Mononuclear cell (primary cell): Measurements from ENCODE around the gene STAC3. TPM values are rescaled to one million over a fixed set of nuclear protein-coding genes. Genes with fewer than 3 reads are reported as not detected.

Experiments
- H3K27me3 ChIP-seq: 2 replicates; pipeline ENCODE4 v1.6.0; 2011; ENCODE audit warnings: low read length, control low read depth; ENCODE audit not compliant: insufficient read depth
- H3K4me1 ChIP-seq: 2 replicates; pipeline ENCODE4 v1.5.1; 2011; ENCODE audit warnings: mild to moderate bottlenecking, low read length, control low read depth; ENCODE audit not compliant: insufficient read depth
- H3K4me3 ChIP-seq: 2 replicates; pipeline ENCODE4 v1.5.1; 2011; ENCODE audit warnings: mild to moderate bottlenecking, low read length, moderate library complexity
- H3K9me3 ChIP-seq: 2 replicates; pipeline ENCODE4 v1.5.1; 2011; ENCODE audit warnings: low read depth, mild to moderate bottlenecking, control low read depth, low read length
- total RNA-seq: library from RNA; depleted of rRNA; stranded (reverse); fragments of >200 nt; gene quantifications from one replicate; pipeline ENCODE4 v1.2.3, GENCODE V29; 2012

The STAC3 gene
- total RNA-seq, 1 donor, result 3.1 TPM

GRCh38 chr12:57241402-57242310, 9.3 kb downstream of the STAC3 start:
- Histone ChIP-seq H3K4me1 (peaks cover 74% of the 10 kb centered on the region), H3K4me3 (no peak overlapping the region), H3K27me3 (peaks cover 58% of the 10 kb centered on the region), H3K9me3 (no peaks in the 10 kb centered on the region)

- H3K9me3 ChIP-seq, result no peaks in the 10 kb centered on the region
- peaks cover 81% of the 10 kb centered on the region for H3K4me1 ChIP-seq
- H3K4me3 ChIP-seq, result no peak overlapping the region
- peaks cover 65% of the 10 kb centered on the region for H3K27me3 ChIP-seq
Measured at GRCh38 chr12:57240926-57241401, 10.0 kb downstream of the STAC3 start.

GRCh38 chr12:57240066-57240921, 10.7 kb downstream of the STAC3 start:
- Histone ChIP-seq H3K9me3 (no peaks in the 10 kb centered on the region), H3K4me1 (peaks cover 87% of the 10 kb centered on the region), H3K27me3 (peaks cover 71% of the 10 kb centered on the region), H3K4me3 (peak overlapping the region; percentile 42)

GRCh38 chr12:57239587-57240065, 11.4 kb downstream of the STAC3 start:
- H3K27me3 ChIP-seq, result peaks cover 71% of the 10 kb centered on the region
- peaks cover 92% of the 10 kb centered on the region for H3K4me1 ChIP-seq
- H3K4me3 ChIP-seq, result peak overlapping the region; percentile 42
- H3K9me3 ChIP-seq, result no peaks in the 10 kb centered on the region

- H3K9me3 ChIP-seq, result no peaks in the 10 kb centered on the region
- H3K4me1 ChIP-seq, result peaks cover 95% of the 10 kb centered on the region
- peaks cover 71% of the 10 kb centered on the region for H3K27me3 ChIP-seq
- peak overlapping the region; percentile 15 for H3K4me3 ChIP-seq
Measured at GRCh38 chr12:57238854-57239554, 12.0 kb downstream of the STAC3 start.

GRCh38 chr12:57237932-57238853, 12.8 kb downstream of the STAC3 start:
- peaks cover 91% of the 10 kb centered on the region for H3K4me1 ChIP-seq
- H3K4me3 ChIP-seq, result peak overlapping the region; percentile 15
- H3K9me3 ChIP-seq, result no peaks in the 10 kb centered on the region
- H3K27me3 ChIP-seq, result peaks cover 71% of the 10 kb centered on the region

- Histone ChIP-seq H3K9me3 (no peaks in the 10 kb centered on the region), H3K4me3 (no peak overlapping the region), H3K4me1 (peaks cover 85% of the 10 kb centered on the region), H3K27me3 (peaks cover 69% of the 10 kb centered on the region)
Measured at GRCh38 chr12:57237596-57237931, 13.4 kb downstream of the STAC3 start.

GRCh38 chr12:57236925-57237595, 13.9 kb downstream of the STAC3 start:
- H3K27me3 ChIP-seq, result peaks cover 64% of the 10 kb centered on the region
- H3K4me3 ChIP-seq, result no peak overlapping the region
- no peaks in the 10 kb centered on the region for H3K9me3 ChIP-seq

GRCh38 chr12:57236201-57236924, 14.6 kb downstream of the STAC3 start:
- Histone ChIP-seq H3K4me1 (peaks cover 73% of the 10 kb centered on the region), H3K4me3 (no peak overlapping the region), H3K9me3 (no peaks in the 10 kb centered on the region), H3K27me3 (peaks cover 57% of the 10 kb centered on the region)

More at GRCh38 chr12:57236925-57237595, 13.9 kb downstream of the STAC3 start:
- H3K4me1 ChIP-seq, result peaks cover 80% of the 10 kb centered on the region

- peaks cover 73% of the 10 kb centered on the region for H3K4me1 ChIP-seq
Measured at GRCh38 chr12:57235728-57236131, 15.3 kb downstream of the STAC3 start.

GRCh38 chr12:57235017-57235727, 15.8 kb downstream of the STAC3 start:
- Histone ChIP-seq H3K4me3 (no peak overlapping the region), H3K27me3 (peaks cover 45% of the 10 kb centered on the region), H3K9me3 (no peaks in the 10 kb centered on the region), H3K4me1 (peaks cover 73% of the 10 kb centered on the region)

More at GRCh38 chr12:57235728-57236131, 15.3 kb downstream of the STAC3 start:
- H3K4me3 ChIP-seq, result no peak overlapping the region
- no peaks in the 10 kb centered on the region for H3K9me3 ChIP-seq
- H3K27me3 ChIP-seq, result peaks cover 51% of the 10 kb centered on the region

GRCh38 chr12:57234571-57235016, 16.4 kb downstream of the STAC3 start:
- Histone ChIP-seq H3K4me1 (peaks cover 73% of the 10 kb centered on the region), H3K27me3 (peaks cover 39% of the 10 kb centered on the region), H3K4me3 (no peak overlapping the region)

More at GRCh38 chr12:57234571-57235016, 16.4 kb downstream of the STAC3 start:
- no peaks in the 10 kb centered on the region for H3K9me3 ChIP-seq
